Neural cell (in vitro differentiated cells): ENCODE data around the gene POLDIP2. TPM values are rescaled to one million over a fixed set of nuclear protein-coding genes. Genes with fewer than 3 reads are reported as not detected.

Experiments
- H2AFZ ChIP-seq: fragments of 200-600, 300-800 bp; sonication (generic), shearing (Covaris generic); 2 replicates; pipeline ENCODE4 v1.6.0; 2014; ENCODE audit warnings: low read depth, mild to moderate bottlenecking, antibody characterized with exemption, low read length, moderate library complexity
- H3F3A ChIP-seq: fragments of 200-600 bp; shearing (Covaris generic); 2 replicates; pipeline ENCODE4 v1.6.1; 2016; ENCODE audit warnings: mild to moderate bottlenecking, moderate library complexity, mixed read lengths, antibody characterized with exemption, low read length; ENCODE audit not compliant: insufficient read depth, poor library complexity, severe bottlenecking
- H3K27ac ChIP-seq: fragments of 200-600, 300-800 bp; sonication (generic), shearing (Covaris generic); 2 replicates; pipeline ENCODE4 v1.5.1; 2014; ENCODE audit warnings: mild to moderate bottlenecking, low read length, moderate library complexity
- H3K27me3 ChIP-seq: fragments of 300-800, 200-600 bp; sonication (generic), shearing (Covaris generic); 2 replicates; pipeline ENCODE4 v1.6.0; 2014; ENCODE audit warnings: mild to moderate bottlenecking, low read depth, low read length, moderate library complexity; ENCODE audit not compliant: insufficient read depth
- H3K36me3 ChIP-seq: fragments of 300-800, 200-600 bp; sonication (generic), shearing (Covaris generic); 2 replicates; pipeline ENCODE4 v1.5.1; 2014; ENCODE audit warnings: mild to moderate bottlenecking, antibody characterized with exemption, low read length, moderate library complexity; ENCODE audit not compliant: insufficient read depth
- H3K4me2 ChIP-seq: fragments of 300-800, 200-600 bp; sonication (generic), shearing (Covaris generic); 2 replicates; pipeline ENCODE4 v1.6.0; 2014; ENCODE audit warnings: mild to moderate bottlenecking, low read length
- H3K4me3 ChIP-seq: fragments of 300-800, 200-600 bp; sonication (generic), shearing (Covaris generic); 2 replicates; pipeline ENCODE4 v1.5.1; 2014; ENCODE audit warnings: mild to moderate bottlenecking, low read length, moderate library complexity
- H3K79me2 ChIP-seq: fragments of 200-600 bp; shearing (Covaris generic); replicated peaks from 2 replicates; pipeline ENCODE4 v1.6.0; 2014; ENCODE audit warnings: mild to moderate bottlenecking, low read length, moderate library complexity; ENCODE audit not compliant: insufficient read depth
- H3K9ac ChIP-seq: fragments of 300-800, 200-600 bp; sonication (generic), shearing (Covaris generic); 2 replicates; pipeline ENCODE4 v1.6.1; 2016; ENCODE audit warnings: mild to moderate bottlenecking, low read length, mixed read lengths
- H3K9me2 ChIP-seq: fragments of 200-600 bp; shearing (Covaris generic); 2 replicates; pipeline ENCODE4 v1.6.1; 2016; ENCODE audit warnings: mild to moderate bottlenecking, low read length, mixed read lengths; ENCODE audit not compliant: insufficient read depth
- H3K9me3 ChIP-seq: fragments of 200-600, 300-800 bp; sonication (generic), shearing (Covaris generic); 2 replicates; pipeline ENCODE4 v1.6.1; 2016; ENCODE audit warnings: mild to moderate bottlenecking, mixed run types, low read length, moderate library complexity, mixed read lengths
- H4K20me1 ChIP-seq: fragments of 200-600 bp; shearing (Covaris generic); 2 replicates; pipeline ENCODE4 v1.6.1; 2016; ENCODE audit warnings: mild to moderate bottlenecking, mixed run types; ENCODE audit not compliant: insufficient read depth
- EP300 ChIP-seq: fragments of 450-650 bp; conservative IDR thresholded peaks from 2 replicates; pipeline ENCODE4 v1.6.1; 2014; ENCODE audit warnings: antibody characterized with exemption, mild to moderate bottlenecking, moderate library complexity; ENCODE audit not compliant: poor library complexity, severe bottlenecking
- EZH2 ChIP-seq: fragments of 200-600, 300-800 bp; shearing (Covaris generic), sonication (generic); IDR thresholded peaks from 2 replicates; pipeline ENCODE4 v1.6.1; 2014; ENCODE audit warnings: antibody characterized with exemption, low read length, borderline replicate concordance, mild to moderate bottlenecking; ENCODE audit not compliant: insufficient read depth, poor library complexity, severe bottlenecking
- MXI1 ChIP-seq: fragments of 450-650 bp; conservative IDR thresholded peaks from 2 replicates; pipeline ENCODE4 v1.6.1; 2014; ENCODE audit warnings: antibody characterized with exemption, mild to moderate bottlenecking; ENCODE audit not compliant: poor library complexity, severe bottlenecking
- POLR2AphosphoS5 ChIP-seq: IDR thresholded peaks from 2 replicates; pipeline ENCODE4 v1.6.1; 2012
- RAD21 ChIP-seq: fragments of 450-650 bp; conservative IDR thresholded peaks from 2 replicates; pipeline ENCODE4 v1.6.1; 2014; ENCODE audit warnings: antibody characterized with exemption, mild to moderate bottlenecking, moderate library complexity
- SMC3 ChIP-seq: fragments of 450-650 bp; conservative IDR thresholded peaks from 2 replicates; pipeline ENCODE4 v1.6.1; 2014; ENCODE audit warnings: antibody characterized with exemption, mild to moderate bottlenecking, moderate library complexity; ENCODE audit not compliant: poor library complexity
- TAF1 ChIP-seq: IDR thresholded peaks from 2 replicates; pipeline ENCODE4 v1.6.1; 2012; ENCODE audit warnings: low read depth
- polyA plus RNA-seq: library from polyadenylated mRNA; depleted of rRNA; stranded (reverse); fragments of >200 nt; gene quantifications from 2 replicates; pipeline ENCODE4 v1.2.3, GENCODE V29; 2014
- TF ChIP-seq, protein P1 (sequence below): fragments of 450-650 bp; IDR thresholded peaks from 2 replicates; pipeline ENCODE4 v1.5.1; 2014; ENCODE audit warnings: antibody characterized with exemption, mild to moderate bottlenecking, moderate library complexity; ENCODE audit not compliant: poor library complexity, severe bottlenecking
- TF ChIP-seq, protein P2 (sequence below): IDR thresholded peaks from 2 replicates; pipeline ENCODE4 v1.6.1; 2012; ENCODE audit warnings: borderline replicate concordance

POLDIP2 gene
- polyA plus RNA-seq, 1 donor from 2014 or later, result 75.4 TPM

DNA sequence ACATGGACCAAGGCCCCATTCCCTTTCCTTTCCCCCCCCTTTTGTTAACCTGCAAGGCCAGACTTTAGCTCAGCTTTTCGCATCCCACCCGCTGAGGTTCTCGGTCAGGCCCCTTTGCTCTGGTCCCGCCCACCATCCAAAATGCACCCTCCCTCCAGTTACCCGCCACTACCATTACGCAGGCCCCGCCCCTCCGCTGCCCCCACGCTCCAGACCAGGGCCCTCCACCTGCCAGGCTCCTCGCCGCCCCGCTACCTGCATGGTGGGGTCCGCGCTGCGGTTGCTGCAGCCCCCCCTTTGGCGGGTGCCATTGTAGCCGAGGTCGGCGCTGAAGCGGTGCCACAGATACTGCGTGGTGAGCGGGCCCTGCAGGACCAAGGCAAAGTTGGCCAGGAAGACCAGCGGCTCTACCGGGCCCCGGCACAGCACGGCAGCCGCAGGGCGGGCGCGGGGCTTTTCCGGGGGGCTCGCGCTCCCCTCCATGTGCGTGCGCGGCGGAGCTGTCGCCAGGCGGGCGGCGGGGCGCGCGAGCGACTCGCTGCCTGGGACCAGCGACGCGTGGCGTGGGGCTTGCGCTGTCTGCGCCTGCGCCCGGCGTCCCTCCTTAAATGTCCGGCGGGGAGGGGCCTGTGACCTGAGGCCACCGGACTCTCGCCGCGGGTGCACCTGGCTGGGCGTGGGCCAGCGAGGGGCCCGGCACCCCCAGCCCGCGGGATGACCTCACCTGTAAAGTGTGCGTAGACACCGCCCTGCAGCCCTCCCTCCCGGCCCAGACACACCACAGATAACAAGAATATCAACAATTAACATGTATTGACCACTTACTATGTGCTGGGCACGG is 48.5 kb upstream of the POLDIP2 start, which contains the start of gene SLC46A1:
Gene SLC46A1 (minus strand): TSS at position 581 of the 841 bp plus-strand sequence. CDS start 98 bp downstream, at position 483.
- no peaks in the 10 kb centered on the region for H4K20me1 ChIP-seq
- peak within 1 kb of the TSS; percentile 73 for H3K4me2 ChIP-seq
- peak within 1 kb of the TSS; percentile 31 for H3K27ac ChIP-seq
- peak within 1 kb of the TSS; percentile 65 for H2AFZ ChIP-seq
- H3K9me3 ChIP-seq, result no peaks in the 10 kb centered on the region
- TF ChIP-seq EP300 (peak; percentile 17), TAF1 (no peak), POLR2AphosphoS5 (peak; percentile 47), EZH2 (no peak), RAD21 (no peak), SMC3 (no peak), MXI1 (peak; percentile 81)
- TF ChIP-seq, protein P1, sequence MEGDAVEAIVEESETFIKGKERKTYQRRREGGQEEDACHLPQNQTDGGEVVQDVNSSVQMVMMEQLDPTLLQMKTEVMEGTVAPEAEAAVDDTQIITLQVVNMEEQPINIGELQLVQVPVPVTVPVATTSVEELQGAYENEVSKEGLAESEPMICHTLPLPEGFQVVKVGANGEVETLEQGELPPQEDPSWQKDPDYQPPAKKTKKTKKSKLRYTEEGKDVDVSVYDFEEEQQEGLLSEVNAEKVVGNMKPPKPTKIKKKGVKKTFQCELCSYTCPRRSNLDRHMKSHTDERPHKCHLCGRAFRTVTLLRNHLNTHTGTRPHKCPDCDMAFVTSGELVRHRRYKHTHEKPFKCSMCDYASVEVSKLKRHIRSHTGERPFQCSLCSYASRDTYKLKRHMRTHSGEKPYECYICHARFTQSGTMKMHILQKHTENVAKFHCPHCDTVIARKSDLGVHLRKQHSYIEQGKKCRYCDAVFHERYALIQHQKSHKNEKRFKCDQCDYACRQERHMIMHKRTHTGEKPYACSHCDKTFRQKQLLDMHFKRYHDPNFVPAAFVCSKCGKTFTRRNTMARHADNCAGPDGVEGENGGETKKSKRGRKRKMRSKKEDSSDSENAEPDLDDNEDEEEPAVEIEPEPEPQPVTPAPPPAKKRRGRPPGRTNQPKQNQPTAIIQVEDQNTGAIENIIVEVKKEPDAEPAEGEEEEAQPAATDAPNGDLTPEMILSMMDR, result no peak
- TF ChIP-seq, protein P2, sequence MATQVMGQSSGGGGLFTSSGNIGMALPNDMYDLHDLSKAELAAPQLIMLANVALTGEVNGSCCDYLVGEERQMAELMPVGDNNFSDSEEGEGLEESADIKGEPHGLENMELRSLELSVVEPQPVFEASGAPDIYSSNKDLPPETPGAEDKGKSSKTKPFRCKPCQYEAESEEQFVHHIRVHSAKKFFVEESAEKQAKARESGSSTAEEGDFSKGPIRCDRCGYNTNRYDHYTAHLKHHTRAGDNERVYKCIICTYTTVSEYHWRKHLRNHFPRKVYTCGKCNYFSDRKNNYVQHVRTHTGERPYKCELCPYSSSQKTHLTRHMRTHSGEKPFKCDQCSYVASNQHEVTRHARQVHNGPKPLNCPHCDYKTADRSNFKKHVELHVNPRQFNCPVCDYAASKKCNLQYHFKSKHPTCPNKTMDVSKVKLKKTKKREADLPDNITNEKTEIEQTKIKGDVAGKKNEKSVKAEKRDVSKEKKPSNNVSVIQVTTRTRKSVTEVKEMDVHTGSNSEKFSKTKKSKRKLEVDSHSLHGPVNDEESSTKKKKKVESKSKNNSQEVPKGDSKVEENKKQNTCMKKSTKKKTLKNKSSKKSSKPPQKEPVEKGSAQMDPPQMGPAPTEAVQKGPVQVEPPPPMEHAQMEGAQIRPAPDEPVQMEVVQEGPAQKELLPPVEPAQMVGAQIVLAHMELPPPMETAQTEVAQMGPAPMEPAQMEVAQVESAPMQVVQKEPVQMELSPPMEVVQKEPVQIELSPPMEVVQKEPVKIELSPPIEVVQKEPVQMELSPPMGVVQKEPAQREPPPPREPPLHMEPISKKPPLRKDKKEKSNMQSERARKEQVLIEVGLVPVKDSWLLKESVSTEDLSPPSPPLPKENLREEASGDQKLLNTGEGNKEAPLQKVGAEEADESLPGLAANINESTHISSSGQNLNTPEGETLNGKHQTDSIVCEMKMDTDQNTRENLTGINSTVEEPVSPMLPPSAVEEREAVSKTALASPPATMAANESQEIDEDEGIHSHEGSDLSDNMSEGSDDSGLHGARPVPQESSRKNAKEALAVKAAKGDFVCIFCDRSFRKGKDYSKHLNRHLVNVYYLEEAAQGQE, result no peak
- peak within 1 kb of the TSS; percentile 69 for H3K9ac ChIP-seq
- peak within 1 kb of the TSS; percentile 78 for H3K4me3 ChIP-seq
- H3F3A ChIP-seq, result peaks cover 4% of the 10 kb centered on the region
- H3K27me3 ChIP-seq, result no peaks in the 10 kb centered on the region
- H3K79me2 ChIP-seq, result no peaks in the 10 kb centered on the region
- H3K36me3 ChIP-seq, result no peaks in the 10 kb centered on the region
- H3K9me2 ChIP-seq, result no peaks in the 10 kb centered on the region

DNA sequence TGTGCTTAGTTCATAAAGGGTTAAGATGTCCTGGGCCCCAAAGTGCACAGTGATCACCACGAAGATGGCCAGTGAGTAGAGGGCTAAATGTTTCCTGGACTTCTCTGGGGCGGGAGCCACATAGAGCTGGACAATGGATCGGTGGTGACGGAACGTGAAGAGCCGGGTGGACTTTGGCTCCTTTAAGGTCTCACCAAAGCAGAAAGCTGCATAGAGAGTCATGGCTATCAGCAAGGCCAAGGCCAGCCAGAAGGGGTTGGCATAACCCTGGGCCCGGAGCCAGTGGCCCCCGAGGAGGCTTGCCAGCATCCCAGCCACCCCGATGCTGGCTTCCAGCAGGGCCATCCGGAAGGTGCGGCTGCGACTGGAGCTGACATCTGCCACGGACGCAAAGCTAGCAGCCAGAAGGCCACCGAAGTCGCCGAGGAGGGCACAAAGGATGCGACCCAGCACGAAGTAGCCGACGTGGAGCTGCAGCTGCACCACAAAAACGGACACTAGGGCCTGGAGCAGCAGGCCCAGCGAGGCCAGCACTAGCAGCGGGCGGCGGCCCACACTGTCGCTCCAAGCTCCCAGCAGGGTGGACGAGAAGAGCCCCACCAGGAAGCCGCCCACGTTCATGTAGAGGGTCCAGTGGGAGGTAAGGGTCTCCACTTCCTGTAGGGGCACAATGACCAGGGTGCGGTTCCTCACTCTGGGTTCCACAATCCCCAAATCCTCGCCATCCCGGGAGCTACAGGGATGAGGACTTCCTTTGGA is 47.7 kb upstream of the POLDIP2 start:
- Histone ChIP-seq H4K20me1 (no peaks in the 10 kb centered on the region), H3K9me2 (no peaks in the 10 kb centered on the region), H3F3A (peaks cover 4% of the 10 kb centered on the region), H3K9ac (peak overlapping the region; percentile 69), H3K9me3 (no peaks in the 10 kb centered on the region), H3K27me3 (no peaks in the 10 kb centered on the region), H2AFZ (no peak overlapping the region), H3K4me3 (peak overlapping the region; percentile 78), H3K79me2 (no peaks in the 10 kb centered on the region), H3K27ac (no peak overlapping the region), H3K4me2 (peak overlapping the region; percentile 73), H3K36me3 (no peaks in the 10 kb centered on the region)
- TF ChIP-seq, protein P1, result no peak
- TF ChIP-seq EP300 (no peak), EZH2 (no peak), TAF1 (no peak)
- TF ChIP-seq, protein P2, result no peak
